Measurements from ENCODE around the gene JPH2. TPM values are rescaled to one million over a fixed set of nuclear protein-coding genes. Genes with fewer than 3 reads are reported as not detected.
A peak's percentile ranks its signal among the peaks of the same experiment; 100 is the strongest.

Gene JPH2
- total and polyA plus RNA-seq, 2 donors, result 0.14 to 2.0 TPM

DNA sequence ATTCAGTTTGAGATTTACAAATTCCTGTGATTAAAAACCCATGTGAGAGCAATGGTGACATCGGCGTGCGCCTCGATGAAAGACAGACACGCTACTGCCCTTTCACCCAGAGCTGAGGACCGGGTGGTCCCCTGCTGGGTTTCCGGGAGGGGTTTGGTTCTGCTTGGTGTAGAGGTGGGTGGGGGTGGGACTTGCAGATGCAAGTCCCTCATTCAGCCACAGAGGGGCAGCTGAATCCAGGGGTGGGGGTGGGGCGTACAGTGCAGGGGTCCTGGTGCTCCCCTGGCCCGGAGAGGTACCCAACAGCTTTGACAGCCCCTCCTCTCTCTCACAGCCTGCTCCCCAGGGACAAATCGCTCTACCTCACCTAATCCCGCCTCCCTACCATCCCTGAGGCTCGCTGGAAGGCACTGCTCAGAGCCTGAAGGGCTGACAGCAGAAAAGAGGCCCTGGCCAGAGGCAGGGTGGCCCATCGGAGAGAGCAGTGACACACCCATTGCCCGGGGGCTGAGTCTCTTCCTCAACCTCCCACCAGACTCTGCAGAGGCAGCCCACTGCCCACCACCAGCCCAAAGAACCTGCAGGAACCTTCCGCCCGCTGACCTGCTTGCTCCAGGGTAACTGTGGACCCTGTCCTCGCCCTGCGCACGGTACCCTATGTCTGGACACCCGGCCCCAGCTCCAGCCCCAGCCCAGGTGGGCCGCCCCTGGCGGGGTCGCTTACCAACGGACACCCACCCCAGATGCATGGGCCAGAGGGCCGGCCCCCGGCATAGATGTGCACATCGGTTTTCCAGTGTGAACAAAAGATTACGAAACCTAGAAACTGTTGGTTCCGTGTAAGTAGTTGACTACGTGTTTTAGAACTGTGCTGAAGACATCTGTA is 118.4 kb downstream of the JPH2 start:
- peaks cover 59 to 77% of the 10 kb centered on the region in 2 donors for H3K4me1 ChIP-seq (ENCODE audit: control insufficient read depth in 2 of 2, insufficient read depth in 2 of 2, low read length in 2 of 2)
- H3K9me3 ChIP-seq (ENCODE audit: control insufficient read depth in 2 of 2, insufficient read depth in 1 of 2, low read length in 1 of 2), result no peaks in the 10 kb centered on the region
- no peaks in the 10 kb centered on the region for H3K27me3 ChIP-seq (ENCODE audit: control insufficient read depth in 2 of 2, insufficient read depth in 1 of 2, low read length in 1 of 2)
- H3K4me3 ChIP-seq (ENCODE audit: low read length in 2 of 2), result peak overlapping the region; percentile 31 to 39
- H3K27ac ChIP-seq (ENCODE audit: low read depth in 1 of 2, low read length in 1 of 2), result peak overlapping the region; percentile 97 to 100
- peaks cover 11 to 15% of the 10 kb centered on the region in 2 donors for H3K36me3 ChIP-seq (ENCODE audit: control insufficient read depth in 2 of 2, insufficient read depth in 2 of 2, low read length in 1 of 2)
- peak in 3 of 9 donors; percentile 40 to 59 (median 44) for DNase-seq (ENCODE audit: low read depth in 6 of 9, low spot score in 9 of 9)
- WGBS, result 61% methylated on average over 30 of the region's 30 CpGs

DNA sequence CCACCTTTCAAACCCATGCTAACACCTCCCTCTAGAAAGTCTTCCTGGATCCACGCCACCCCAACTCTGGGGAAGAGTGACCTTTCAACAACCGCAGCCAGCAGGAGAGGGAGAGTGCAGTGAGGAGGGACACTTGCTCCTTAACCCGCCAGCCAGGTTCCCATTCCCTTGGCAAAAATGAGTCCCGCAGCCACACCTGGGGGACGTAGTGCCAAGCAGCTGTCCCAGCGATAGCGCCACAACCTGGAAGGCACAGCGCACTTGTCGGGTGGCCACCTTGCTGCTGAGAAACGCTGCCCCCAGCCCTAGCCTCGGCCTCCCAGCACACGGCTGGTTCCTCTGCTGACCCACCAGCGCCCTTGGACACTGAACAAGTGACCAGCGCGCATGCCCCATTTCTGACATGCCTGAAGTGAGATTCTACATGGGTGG is 119.3 kb downstream of the JPH2 start:
- DNase-seq (ENCODE audit: low read depth in 6 of 9, low spot score in 9 of 9), result no peak
- Histone ChIP-seq H3K9me3 (ENCODE audit: control insufficient read depth in 2 of 2, insufficient read depth in 1 of 2, low read length in 1 of 2) (no peaks in the 10 kb centered on the region), H3K27me3 (ENCODE audit: control insufficient read depth in 2 of 2, insufficient read depth in 1 of 2, low read length in 1 of 2) (no peaks in the 10 kb centered on the region), H3K4me3 (ENCODE audit: low read length in 2 of 2) (no peak overlapping the region), H3K27ac (ENCODE audit: low read depth in 1 of 2, low read length in 1 of 2) (peak overlapping the region; percentile 97 to 100), H3K36me3 (ENCODE audit: control insufficient read depth in 2 of 2, insufficient read depth in 2 of 2, low read length in 1 of 2) (peaks cover 11 to 15% of the 10 kb centered on the region in 2 donors), H3K4me1 (ENCODE audit: control insufficient read depth in 2 of 2, insufficient read depth in 2 of 2, low read length in 2 of 2) (peaks cover 51 to 68% of the 10 kb centered on the region in 2 donors)
- WGBS, result 98% methylated on average over 15 of the region's 15 CpGs

DNA sequence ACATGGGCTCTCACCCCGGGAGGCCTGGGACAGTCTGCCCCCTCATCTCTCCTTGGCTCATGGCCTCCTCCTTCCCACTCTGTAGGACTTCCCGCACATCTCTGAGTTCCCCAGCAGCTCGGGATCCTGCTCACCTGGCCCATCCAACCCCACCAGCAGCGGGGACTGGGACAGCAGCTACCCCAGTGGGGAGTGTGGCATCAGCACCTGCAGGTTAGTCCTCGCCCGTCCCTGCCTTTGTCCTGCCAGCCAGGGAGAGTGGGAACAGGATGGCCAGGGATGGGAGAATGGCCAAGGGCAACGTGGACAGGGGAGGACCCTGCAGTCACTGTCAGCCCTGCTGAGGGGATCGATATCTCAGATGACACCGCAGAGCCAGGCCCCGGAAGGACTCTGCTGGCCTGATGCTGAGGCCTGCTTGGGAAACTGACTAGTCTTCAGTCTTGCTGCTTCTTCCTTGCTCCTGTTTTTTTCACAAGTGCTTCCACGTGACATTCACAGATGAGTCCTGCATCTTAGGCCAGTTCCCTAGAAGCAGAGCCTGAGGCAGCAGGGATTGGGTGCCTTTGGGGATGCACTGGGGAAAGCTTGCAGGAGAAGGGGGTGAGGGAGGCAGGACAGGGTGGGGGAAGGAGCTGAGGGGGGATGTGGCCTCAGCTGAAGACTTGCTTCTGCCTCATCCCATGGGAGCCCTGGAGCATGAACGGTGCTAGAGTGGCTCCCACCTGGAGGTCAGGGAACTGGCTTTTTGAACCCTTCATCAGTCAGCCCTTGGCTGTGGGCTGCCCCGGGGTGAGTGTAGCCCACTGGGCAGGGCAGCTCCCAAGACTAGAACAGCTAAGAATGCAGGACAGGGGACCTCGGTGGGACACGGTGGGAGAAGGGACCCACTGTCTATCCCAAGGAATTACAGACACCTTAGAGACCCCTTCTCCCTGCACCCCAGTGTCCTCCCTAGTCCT is 120.1 kb downstream of the JPH2 start:
- H3K4me1 ChIP-seq (ENCODE audit: control insufficient read depth in 2 of 2, insufficient read depth in 2 of 2, low read length in 2 of 2), result peaks cover 45 to 60% of the 10 kb centered on the region in 2 donors
- H3K27me3 ChIP-seq (ENCODE audit: control insufficient read depth in 2 of 2, insufficient read depth in 1 of 2, low read length in 1 of 2), result no peaks in the 10 kb centered on the region
- H3K27ac ChIP-seq (ENCODE audit: low read depth in 1 of 2, low read length in 1 of 2), result peak overlapping the region; percentile 97 to 100
- H3K4me3 ChIP-seq (ENCODE audit: low read length in 2 of 2), result no peak overlapping the region
- DNase-seq (ENCODE audit: low read depth in 6 of 9, low spot score in 9 of 9), result no peak
- H3K9me3 ChIP-seq (ENCODE audit: control insufficient read depth in 2 of 2, insufficient read depth in 1 of 2, low read length in 1 of 2), result no peaks in the 10 kb centered on the region
- WGBS, result 95% methylated on average over 15 of the region's 15 CpGs
- peaks cover 11 to 15% of the 10 kb centered on the region in 2 donors for H3K36me3 ChIP-seq (ENCODE audit: control insufficient read depth in 2 of 2, insufficient read depth in 2 of 2, low read length in 1 of 2)

DNA sequence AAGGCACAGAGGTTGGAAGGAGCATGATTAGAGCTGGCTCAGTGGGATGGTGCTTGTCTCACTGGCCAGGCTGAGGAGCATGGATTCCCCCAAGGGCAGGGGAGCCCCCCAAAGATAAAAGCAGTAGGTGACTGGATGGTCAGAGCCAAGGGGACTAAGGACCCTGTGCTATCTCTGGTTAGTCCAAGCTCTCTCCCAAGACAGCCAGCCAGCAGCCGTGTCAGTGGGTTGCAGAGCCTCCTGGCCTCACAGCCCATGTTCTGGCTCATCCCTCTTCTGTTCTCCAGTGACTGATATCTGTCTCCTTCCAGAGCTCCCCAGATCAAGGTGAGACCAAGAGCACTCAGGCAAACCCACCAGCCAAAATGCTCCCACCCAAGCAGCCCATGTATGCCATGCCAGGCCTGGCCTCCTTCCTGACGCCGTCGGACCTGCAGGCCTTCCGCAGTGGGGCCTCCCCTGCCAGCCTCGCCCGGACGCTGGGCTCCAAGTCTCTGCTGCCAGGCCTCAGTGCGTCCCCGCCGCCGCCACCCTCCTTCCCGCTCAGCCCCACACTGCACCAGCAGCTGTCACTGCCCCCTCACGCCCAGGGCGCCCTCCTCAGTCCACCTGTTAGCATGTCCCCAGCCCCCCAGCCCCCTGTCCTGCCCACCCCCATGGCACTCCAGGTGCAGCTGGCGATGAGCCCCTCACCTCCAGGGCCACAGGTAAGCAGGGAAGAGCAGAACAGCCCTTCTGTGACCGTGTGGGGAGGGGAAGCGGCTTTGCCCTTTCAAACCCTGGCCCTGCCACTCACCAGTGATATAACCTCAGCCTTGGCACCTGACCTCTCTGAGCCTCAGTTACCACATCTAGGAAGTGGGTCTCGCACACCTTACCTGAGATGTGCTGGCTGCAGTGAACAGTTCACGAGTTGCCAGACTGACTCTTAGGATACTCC is 121.3 kb downstream of the JPH2 start:
- Histone ChIP-seq H3K4me3 (ENCODE audit: low read length in 2 of 2) (no peak overlapping the region), H3K36me3 (ENCODE audit: control insufficient read depth in 2 of 2, insufficient read depth in 2 of 2, low read length in 1 of 2) (peaks cover 11 to 15% of the 10 kb centered on the region in 2 donors), H3K4me1 (ENCODE audit: control insufficient read depth in 2 of 2, insufficient read depth in 2 of 2, low read length in 2 of 2) (peaks cover 32 to 48% of the 10 kb centered on the region in 2 donors), H3K9me3 (ENCODE audit: control insufficient read depth in 2 of 2, insufficient read depth in 1 of 2, low read length in 1 of 2) (no peaks in the 10 kb centered on the region), H3K27ac (ENCODE audit: low read depth in 1 of 2, low read length in 1 of 2) (peak overlapping the region in 1 of 2 donors; percentile 59), H3K27me3 (ENCODE audit: control insufficient read depth in 2 of 2, insufficient read depth in 1 of 2, low read length in 1 of 2) (no peaks in the 10 kb centered on the region)
- WGBS, result 98% methylated on average over 20 of the region's 20 CpGs
- no peak for DNase-seq (ENCODE audit: low read depth in 6 of 9, low spot score in 9 of 9)

DNA sequence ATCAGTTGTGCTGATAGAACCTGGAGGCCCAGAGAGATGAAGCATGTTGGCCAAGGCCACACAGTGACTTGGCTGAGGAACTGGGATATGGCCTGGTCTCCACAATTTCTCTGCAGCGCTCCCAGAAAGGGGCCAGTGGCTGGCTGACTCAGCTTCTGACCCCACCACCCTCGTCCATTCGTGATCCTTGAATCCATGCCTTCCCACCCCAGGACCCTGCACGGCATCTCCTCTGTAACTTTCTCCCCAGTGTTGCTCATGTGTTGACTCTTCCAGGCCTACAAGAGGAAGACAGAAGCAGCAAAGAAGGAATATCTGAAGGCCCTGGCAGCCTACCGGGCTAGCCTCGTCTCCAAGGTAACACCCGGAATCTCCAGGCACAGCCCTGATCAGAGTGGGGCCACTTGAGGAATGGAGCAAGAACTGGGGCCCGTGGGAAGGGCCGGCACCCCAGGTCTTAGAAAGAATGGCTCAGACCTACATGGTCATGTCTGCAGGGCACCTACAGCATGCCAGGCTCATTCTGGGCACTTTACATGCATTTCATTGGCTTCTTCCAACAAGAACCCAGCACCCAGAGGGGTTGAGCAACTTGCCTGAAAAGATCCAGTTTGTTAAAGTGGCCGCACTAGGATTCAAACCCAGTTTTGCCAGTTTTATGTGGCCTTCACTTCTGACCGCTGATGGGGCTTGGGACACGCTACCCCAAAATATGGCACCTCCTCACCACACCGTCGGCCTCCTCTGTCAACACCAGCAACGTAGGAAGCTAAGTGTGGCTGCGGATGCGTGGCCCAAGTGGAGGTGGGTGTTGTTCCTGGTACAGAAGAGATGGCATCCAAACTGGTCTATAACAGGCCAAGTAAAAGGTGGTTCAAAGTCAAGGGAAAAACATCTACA is 122.2 kb downstream of the JPH2 start:
- Histone ChIP-seq H3K36me3 (ENCODE audit: control insufficient read depth in 2 of 2, insufficient read depth in 2 of 2, low read length in 1 of 2) (peaks cover 11 to 15% of the 10 kb centered on the region in 2 donors), H3K27me3 (ENCODE audit: control insufficient read depth in 2 of 2, insufficient read depth in 1 of 2, low read length in 1 of 2) (no peaks in the 10 kb centered on the region), H3K27ac (ENCODE audit: low read depth in 1 of 2, low read length in 1 of 2) (no peak overlapping the region), H3K9me3 (ENCODE audit: control insufficient read depth in 2 of 2, insufficient read depth in 1 of 2, low read length in 1 of 2) (no peaks in the 10 kb centered on the region), H3K4me3 (ENCODE audit: low read length in 2 of 2) (no peak overlapping the region), H3K4me1 (ENCODE audit: control insufficient read depth in 2 of 2, insufficient read depth in 2 of 2, low read length in 2 of 2) (peaks cover 30 to 39% of the 10 kb centered on the region in 2 donors)
- WGBS, result 98% methylated on average over 17 of the region's 17 CpGs
- no peak for DNase-seq (ENCODE audit: low read depth in 6 of 9, low spot score in 9 of 9)

Other genes starting within 250 kb of the JPH2 start
- 28.4 TPM for gene OSER1, start 23.6 kb upstream of the JPH2 start, total RNA-seq
- gene OSER1, start 23.6 kb upstream of the JPH2 start, polyA plus RNA-seq, result 56.7 TPM
- under 0.01 TPM for gene GDAP1L1, start 60.1 kb upstream of the JPH2 start, total RNA-seq
- 0.09 TPM for gene GDAP1L1, start 60.1 kb upstream of the JPH2 start, polyA plus RNA-seq
- gene FITM2, start 124.0 kb upstream of the JPH2 start, total RNA-seq, result 1.7 TPM
- 2.6 TPM for gene FITM2, start 124.0 kb upstream of the JPH2 start, polyA plus RNA-seq
- not detected for gene R3HDML, start 149.9 kb upstream of the JPH2 start, total RNA-seq
- gene R3HDML, start 149.9 kb upstream of the JPH2 start, polyA plus RNA-seq, result 0.05 TPM
- 0.05 TPM for gene HNF4A, start 168.5 kb upstream of the JPH2 start, total RNA-seq
- gene HNF4A, start 168.5 kb upstream of the JPH2 start, polyA plus RNA-seq, result 0.16 TPM